ENCODE results near the gene DCP1A. TPM values are rescaled to one million over a fixed set of nuclear protein-coding genes. Genes with fewer than 3 reads are reported as not detected.
A peak's percentile ranks its signal among the peaks of the same experiment; 100 is the strongest.

DCP1A gene
- total and polyA plus RNA-seq, 2 of the 13 experiments (the other 11 are each of a cell fraction or from before 2014, with no cell fraction given): 14.2 to 41.2 TPM

- TF ChIP-seq ZNF557 (CRISPR knock-in tag; IDR thresholded peaks at IDR 0.05) (peak; percentile 92), ZNF574 (CRISPR knock-in tag; IDR thresholded peaks at IDR 0.05) (peak; percentile 98), ZNF10 (CRISPR knock-in tag; IDR thresholded peaks at IDR 0.05; ENCODE audit: borderline replicate concordance, low read depth) (no peak), PAXIP1 (CRISPR knock-in tag; conservative IDR thresholded peaks at IDR 0.05) (peak; percentile 77), EED (CRISPR knock-in tag; IDR thresholded peaks at IDR 0.05) (peak; percentile 92; the same call in 1 of the 2 replicates), JDP2 (CRISPR knock-in tag; IDR thresholded peaks at IDR 0.05; ENCODE audit: borderline replicate concordance) (peak; percentile 39; the same call in 1 of the 2 replicates), YEATS4 (CRISPR knock-in tag; IDR thresholded peaks at IDR 0.05; ENCODE audit: borderline replicate concordance) (peak; percentile 99), SP4 (CRISPR knock-in tag; IDR thresholded peaks at IDR 0.05) (peak; percentile 98), ESRRA (CRISPR knock-in tag; IDR thresholded peaks at IDR 0.05; ENCODE audit: low read depth) (peak; percentile 85), YY1 (IDR thresholded peaks at IDR 0.05; ENCODE audit: insufficient read depth, insufficient replicate concordance, low read depth, low read length) (peak; percentile 95), GPN1 (CRISPR knock-in tag; IDR thresholded peaks at IDR 0.05; ENCODE audit: borderline replicate concordance) (no peak; the same call in 1 of the 2 replicates), ATF3 (CRISPR knock-in tag; IDR thresholded peaks at IDR 0.05) (peak; percentile 79), TRIM24 (CRISPR knock-in tag; IDR thresholded peaks at IDR 0.05) (no peak), ZNF597 (CRISPR knock-in tag; IDR thresholded peaks at IDR 0.05) (no peak), GMEB2 (CRISPR knock-in tag; IDR thresholded peaks at IDR 0.05; ENCODE audit: low read depth) (peak; percentile 75), GATA4 (IDR thresholded peaks at IDR 0.05; ENCODE audit: borderline replicate concordance, low read depth) (0 out of 2 replicates have a peak, but pooled peaks have one; percentile 28), SAFB2 (CRISPR knock-in tag; IDR thresholded peaks at IDR 0.05; ENCODE audit: borderline replicate concordance, low read depth) (peak; percentile 87; the same call in 1 of the 2 replicates)
Observed at GRCh38 chr3:53347261-53348064, at the start of gene DCP1A (continued).
